Measurements from ENCODE around the gene EHD1.

Gene EHD1

GRCh38 chr11:64878494-64879243 is at the start of gene EHD1:
EHD1 (minus strand) TSS chr11:64878621; CDS start chr11:64878464, 157 bp downstream.
- DNase-seq = peak; percentile 92

GRCh38 chr11:64926689-64927088 is 48.3 kb upstream of the EHD1 start:
- no peak for DNase-seq

GRCh38 chr11:64925536-64926436 is 47.4 kb upstream of the EHD1 start:
- no peak for DNase-seq

- DNase-seq = no peak
These were observed 46.5 kb upstream of the EHD1 start for GRCh38 chr11:64924910-64925284.

GRCh38 chr11:64923944-64924909 is 45.8 kb upstream of the EHD1 start, which contains the start of gene PPP2R5B:
PPP2R5B (plus strand) TSS chr11:64924689; CDS start chr11:64925735, 1,046 bp downstream.
- peak; percentile 38 for DNase-seq

GRCh38 chr11:64923151-64923661 is 44.8 kb upstream of the EHD1 start:
- DNase-seq = no peak

- no peak for DNase-seq
These were observed 43.0 kb upstream of the EHD1 start for GRCh38 chr11:64921384-64921783.

GRCh38 chr11:64920124-64920523 is 41.7 kb upstream of the EHD1 start:
- no peak for DNase-seq

- no peak for DNase-seq
These were observed 41.2 kb upstream of the EHD1 start for GRCh38 chr11:64919627-64920026.

GRCh38 chr11:64918017-64918416 is 39.6 kb upstream of the EHD1 start:
- DNase-seq = peak; percentile 1

- no peak for DNase-seq
These were observed 39.2 kb upstream of the EHD1 start for GRCh38 chr11:64917663-64917995.

- DNase-seq = peak; percentile 99
These were observed 38.6 kb upstream of the EHD1 start, which contains the start of gene ATG2A for GRCh38 chr11:64916775-64917662. ATG2A (minus strand) TSS chr11:64917209; CDS start chr11:64917135, 74 bp downstream.

- DNase-seq = no peak
These were observed 37.8 kb upstream of the EHD1 start for GRCh38 chr11:64916040-64916774.

GRCh38 chr11:64915376-64915887 is 37.0 kb upstream of the EHD1 start:
- DNase-seq = no peak

- DNase-seq = no peak
These were observed 35.7 kb upstream of the EHD1 start for GRCh38 chr11:64914123-64914522.

- DNase-seq = no peak
These were observed 34.8 kb upstream of the EHD1 start for GRCh38 chr11:64913171-64913727.

- no peak for DNase-seq
These were observed 33.3 kb upstream of the EHD1 start for GRCh38 chr11:64911689-64912088.

- no peak for DNase-seq
These were observed 32.7 kb upstream of the EHD1 start for GRCh38 chr11:64911142-64911541.

GRCh38 chr11:64910451-64911093 is 32.2 kb upstream of the EHD1 start:
- no peak for DNase-seq

All from NCI-H1436 treated with DMSO at 0.1 percent for 48 hours (cell line).